NT2/D1 (cell line): Measurements from ENCODE around the gene SPDYE6.

ENCODE experiments used
- SUZ12 ChIP-seq: IDR thresholded peaks from 2 replicates; pipeline ENCODE4 v1.6.1; 2011; ENCODE audit not compliant: insufficient read length, insufficient read depth; ENCODE audit errors: extremely low read depth
- YY1 ChIP-seq: IDR thresholded peaks from 2 replicates; pipeline ENCODE4 v1.6.1; 2011; ENCODE audit not compliant: insufficient read length, insufficient read depth
- ZNF274 ChIP-seq: IDR thresholded peaks from 2 replicates; pipeline ENCODE4 v1.6.1; 2011; ENCODE audit warnings: mild to moderate bottlenecking, low read depth, low read length

DNA sequence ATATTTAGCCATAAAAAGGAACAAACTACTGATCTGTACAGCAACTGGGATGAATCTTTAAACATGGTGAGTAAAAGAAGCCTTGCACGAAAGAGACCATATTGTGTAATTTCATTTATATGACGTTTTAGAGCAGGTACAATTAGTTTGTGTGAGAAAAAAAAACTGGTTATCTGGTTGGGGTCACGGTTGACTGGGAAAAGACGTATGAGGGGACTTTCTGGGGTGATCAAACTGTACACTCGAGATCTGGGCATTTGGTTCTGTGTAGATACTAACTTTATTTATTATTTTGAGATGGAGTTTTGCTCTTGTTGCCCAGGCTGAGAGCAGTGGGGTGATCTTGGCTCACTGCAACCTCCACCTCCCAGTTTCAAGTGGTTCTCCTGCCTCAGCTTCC, 44.1 kb upstream of the SPDYE6 start:
- TF ChIP-seq ZNF274, result no peak
- no peak for TF ChIP-seq SUZ12
- no peak for TF ChIP-seq YY1
